Esophagus (tissue), 2 donors: ENCODE measurements around the gene TINAG. TPM values are rescaled to one million over a fixed set of nuclear protein-coding genes. Genes with fewer than 3 reads are reported as not detected.

Experiments
- H3K27ac ChIP-seq, 2 donors: one replicate each; pipeline ENCODE4 v1.5.1; 2013; ENCODE audit warnings: low read depth in 2 of 2, mild to moderate bottlenecking in 2 of 2, inconsistent platforms in 1 of 2, low read length in 1 of 2, moderate library complexity in 1 of 2
- H3K27me3 ChIP-seq, 2 donors: one replicate each; pipeline ENCODE4 v1.6.1; 2013; ENCODE audit warnings: low read length in 2 of 2, control low read depth in 1 of 2, mild to moderate bottlenecking in 1 of 2; ENCODE audit not compliant: insufficient read depth in 2 of 2, control insufficient read depth in 1 of 2
- H3K36me3 ChIP-seq, 2 donors: one replicate each; pipeline ENCODE4 v1.6.1; 2013; ENCODE audit warnings: low read length in 1 of 2; ENCODE audit not compliant: control insufficient read depth in 2 of 2, insufficient read depth in 2 of 2
- H3K4me1 ChIP-seq, 2 donors: one replicate each; pipeline ENCODE4 v1.6.1; 2013; ENCODE audit warnings: low read length in 1 of 2; ENCODE audit not compliant: control insufficient read depth in 2 of 2, insufficient read depth in 2 of 2
- H3K4me3 ChIP-seq, 2 donors: one replicate each; pipeline ENCODE4 v1.5.1; 2013; ENCODE audit warnings: low read length in 2 of 2, mild to moderate bottlenecking in 2 of 2, low read depth in 1 of 2, moderate library complexity in 1 of 2
- H3K9me3 ChIP-seq, 2 donors: one replicate each; pipeline ENCODE4 v1.6.1; 2013; ENCODE audit warnings: mild to moderate bottlenecking in 2 of 2, low read depth in 1 of 2, low read length in 1 of 2, moderate library complexity in 1 of 2; ENCODE audit not compliant: control insufficient read depth in 2 of 2, insufficient read depth in 1 of 2
- WGBS, 2 donors: extraction: QIAGEN DNeasy Blood & Tissue Kit; methylation state at CpG; one replicate each; pipeline ENCODE4 v1.1.7; 2013; 5-methylcytosine and 5-hydroxymethylcytosine counted together
- polyA plus RNA-seq, 2 donors: library from polyadenylated mRNA; stranded (reverse); fragments of 200-250 nt; gene quantifications; one replicate each; pipeline ENCODE4 v1.2.3, GENCODE V29; 2013
- donor health status: healthy with polysubstance abuse.
- donor health status: Bipolar disorder and iron deficiency.

The TINAG gene, protein sequence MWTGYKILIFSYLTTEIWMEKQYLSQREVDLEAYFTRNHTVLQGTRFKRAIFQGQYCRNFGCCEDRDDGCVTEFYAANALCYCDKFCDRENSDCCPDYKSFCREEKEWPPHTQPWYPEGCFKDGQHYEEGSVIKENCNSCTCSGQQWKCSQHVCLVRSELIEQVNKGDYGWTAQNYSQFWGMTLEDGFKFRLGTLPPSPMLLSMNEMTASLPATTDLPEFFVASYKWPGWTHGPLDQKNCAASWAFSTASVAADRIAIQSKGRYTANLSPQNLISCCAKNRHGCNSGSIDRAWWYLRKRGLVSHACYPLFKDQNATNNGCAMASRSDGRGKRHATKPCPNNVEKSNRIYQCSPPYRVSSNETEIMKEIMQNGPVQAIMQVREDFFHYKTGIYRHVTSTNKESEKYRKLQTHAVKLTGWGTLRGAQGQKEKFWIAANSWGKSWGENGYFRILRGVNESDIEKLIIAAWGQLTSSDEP
- polyA plus RNA-seq, result not detected

DNA sequence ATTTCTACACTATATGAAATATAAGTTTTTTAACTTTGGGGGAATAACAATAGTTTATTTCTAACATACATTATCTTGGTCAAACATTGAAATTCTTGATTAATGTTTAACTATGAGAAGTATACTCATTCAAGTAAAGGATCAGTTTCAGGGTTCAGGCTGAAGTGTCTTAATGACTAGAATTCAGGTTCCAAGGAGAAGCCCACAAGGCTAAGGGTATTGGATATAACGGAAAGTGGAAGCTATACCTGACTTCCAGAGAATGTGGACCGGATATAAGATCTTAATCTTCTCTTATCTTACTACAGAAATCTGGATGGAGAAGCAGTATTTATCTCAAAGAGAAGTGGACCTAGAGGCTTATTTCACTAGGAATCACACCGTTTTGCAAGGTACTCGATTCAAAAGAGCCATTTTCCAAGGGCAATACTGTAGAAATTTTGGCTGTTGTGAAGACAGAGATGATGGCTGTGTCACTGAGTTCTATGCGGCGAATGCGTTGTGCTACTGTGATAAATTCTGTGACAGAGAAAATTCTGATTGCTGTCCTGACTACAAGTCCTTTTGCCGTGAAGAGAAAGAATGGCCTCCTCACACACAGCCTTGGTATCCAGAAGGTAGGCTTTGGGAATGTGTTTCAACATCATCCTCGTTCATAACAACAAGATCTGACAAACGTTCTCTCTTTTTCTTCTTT lies at the start of gene TINAG:
Gene TINAG, plus strand, starts transcription at position 153 of the 697 bp plus-strand sequence. Its CDS starts 110 bp downstream, at position 263.
- Histone ChIP-seq H3K4me1 (no peaks in the 10 kb centered on the region), H3K36me3 (no peaks in the 10 kb centered on the region), H3K27me3 (no peaks in the 10 kb centered on the region), H3K27ac (no peak within 1 kb of the TSS), H3K4me3 (no peak within 1 kb of the TSS), H3K9me3 (no peaks in the 10 kb centered on the region)
- 79 to 87% methylated on average over 10 of the region's 10 CpGs for WGBS, 2 donors

DNA sequence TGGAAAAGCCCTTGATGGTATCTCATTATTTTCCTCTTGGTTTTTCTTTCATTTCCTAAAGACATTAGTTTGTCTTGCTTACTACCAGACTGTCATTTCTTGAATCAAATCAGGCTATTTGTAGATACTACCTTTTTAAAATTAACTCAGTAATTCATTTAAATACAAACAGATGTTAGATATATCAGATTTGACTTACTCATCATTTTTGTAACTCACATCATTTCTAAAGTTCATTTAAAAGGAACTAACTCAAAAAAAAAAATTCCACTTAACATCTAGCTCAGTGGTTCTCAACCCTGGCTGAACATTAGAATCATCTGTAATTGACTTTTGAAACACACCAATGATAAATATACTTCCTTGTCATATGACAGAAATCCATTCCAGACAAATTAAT lies 48.2 kb upstream of the TINAG start:
- no peak overlapping the region for H3K4me3 ChIP-seq
- no peaks in the 10 kb centered on the region for H3K36me3 ChIP-seq
- no peaks in the 10 kb centered on the region for H3K27me3 ChIP-seq

DNA sequence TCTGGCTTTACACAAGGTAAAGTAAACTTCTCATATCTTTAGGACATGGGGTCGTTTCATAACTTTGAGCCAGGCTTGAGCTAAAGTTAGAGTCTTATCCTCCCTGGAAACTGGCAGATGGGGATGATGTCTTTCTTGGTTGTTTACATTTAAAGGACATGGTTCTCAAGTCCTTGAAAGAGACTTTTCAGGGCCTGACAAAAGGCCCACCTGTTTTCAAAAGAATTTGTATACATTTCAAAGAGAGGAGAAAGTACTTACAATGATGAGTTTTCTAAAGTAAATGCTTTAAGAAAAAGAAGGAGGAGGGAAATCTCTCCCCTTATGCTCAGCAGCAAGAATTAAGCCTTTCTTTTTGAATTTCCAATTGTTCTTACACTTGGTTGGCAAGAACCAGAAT lies 45.7 kb upstream of the TINAG start:
- Histone ChIP-seq H3K4me1 (no peaks in the 10 kb centered on the region), H3K27ac (no peak overlapping the region), H3K4me3 (no peak overlapping the region), H3K27me3 (no peaks in the 10 kb centered on the region), H3K36me3 (no peaks in the 10 kb centered on the region), H3K9me3 (no peaks in the 10 kb centered on the region)
- WGBS, 2 donors, result 20 to 53% methylated on average over 1 of the region's 1 CpG

More for the DNA sequence above, 48.2 kb upstream of the TINAG start:
- H3K9me3 ChIP-seq, result no peaks in the 10 kb centered on the region
- no peaks in the 10 kb centered on the region for H3K4me1 ChIP-seq
- no peak overlapping the region for H3K27ac ChIP-seq

DNA sequence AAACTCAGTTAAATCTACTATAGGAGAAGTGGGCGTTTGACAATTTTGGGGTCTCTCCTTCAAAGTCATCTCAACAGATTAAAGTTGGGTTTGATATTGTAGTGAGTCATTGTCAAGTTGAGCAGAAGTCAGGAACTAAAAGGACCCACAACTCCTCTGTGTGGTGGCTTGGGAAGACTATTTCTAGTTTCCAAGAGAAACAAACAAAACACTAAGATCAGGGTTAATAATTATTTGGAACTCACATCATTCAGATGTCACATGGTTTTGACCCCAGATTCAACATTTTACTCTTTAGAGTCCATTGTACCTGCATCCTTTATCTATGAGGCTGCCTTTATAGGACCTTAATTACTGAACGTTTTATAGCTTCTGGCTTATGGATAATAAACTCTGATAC lies 45.3 kb upstream of the TINAG start:
- Histone ChIP-seq H3K4me3 (no peak overlapping the region), H3K4me1 (no peaks in the 10 kb centered on the region), H3K36me3 (no peaks in the 10 kb centered on the region), H3K27ac (no peak overlapping the region), H3K9me3 (no peaks in the 10 kb centered on the region), H3K27me3 (no peaks in the 10 kb centered on the region)
- 50 to 62% methylated on average over 2 of the region's 2 CpGs for WGBS, 2 donors

DNA sequence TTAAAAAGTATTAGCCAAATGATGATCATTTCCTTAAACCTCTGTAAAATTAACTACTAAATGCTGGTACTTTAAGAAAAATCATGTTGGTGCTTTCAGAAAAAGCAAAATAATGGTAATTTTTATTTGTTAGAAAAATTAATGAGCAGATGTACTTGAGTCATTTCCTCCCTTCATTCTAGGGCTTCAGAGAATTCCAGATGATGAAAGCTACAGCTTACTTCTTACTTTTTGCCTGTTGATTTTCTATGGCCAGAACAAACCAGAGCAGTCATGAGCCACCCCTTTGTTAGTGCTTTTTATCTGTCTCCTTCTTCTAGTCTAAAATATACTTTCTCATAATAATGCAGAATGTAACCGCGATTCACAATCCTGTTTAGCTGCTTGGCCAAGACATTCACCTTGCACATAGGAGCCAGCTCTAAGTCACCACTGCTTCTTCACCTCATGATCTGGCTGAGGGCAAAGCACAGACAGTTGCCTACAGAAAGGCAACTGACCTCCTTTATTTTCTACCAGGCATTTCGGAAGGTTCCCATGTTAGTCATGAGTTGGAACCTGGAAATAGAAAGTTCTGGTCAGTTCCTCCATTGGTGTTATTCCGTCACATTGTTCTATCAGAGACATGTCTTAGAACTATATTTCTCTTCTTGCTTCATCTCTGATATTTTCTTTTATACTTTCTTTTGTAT lies 43.5 kb upstream of the TINAG start:
- Histone ChIP-seq H3K27ac (no peak overlapping the region), H3K27me3 (no peaks in the 10 kb centered on the region), H3K36me3 (no peaks in the 10 kb centered on the region), H3K9me3 (no peaks in the 10 kb centered on the region), H3K4me1 (no peaks in the 10 kb centered on the region), H3K4me3 (no peak overlapping the region)
- 92 to 98% methylated on average over 4 of the region's 4 CpGs for WGBS, 2 donors

DNA sequence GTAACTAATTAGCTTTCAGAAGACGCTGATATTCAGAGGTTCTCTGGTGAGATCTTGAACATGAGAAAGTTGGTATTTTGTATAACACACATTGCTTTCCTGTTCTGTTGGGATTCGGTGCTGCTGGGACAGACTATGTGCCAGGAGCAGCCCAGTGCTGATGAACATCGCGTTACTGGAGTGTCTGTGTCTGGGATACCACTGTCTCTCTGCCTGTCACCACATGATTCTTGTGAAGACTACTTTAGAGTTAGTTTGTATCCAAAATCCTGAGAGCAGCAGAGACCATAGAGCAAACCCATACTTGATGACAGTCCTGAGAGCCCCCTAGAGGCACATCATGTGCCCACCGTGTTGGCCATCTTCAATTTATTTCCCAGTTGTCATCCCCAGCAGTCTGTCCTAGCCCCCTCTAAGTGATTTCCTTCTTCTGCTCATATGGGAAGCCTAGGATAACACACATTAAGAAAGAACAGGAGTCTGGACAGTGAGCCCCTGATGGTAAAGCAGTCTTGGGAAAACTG lies 41.8 kb upstream of the TINAG start:
- Histone ChIP-seq H3K4me1 (no peaks in the 10 kb centered on the region), H3K36me3 (no peaks in the 10 kb centered on the region), H3K27me3 (no peaks in the 10 kb centered on the region), H3K9me3 (no peaks in the 10 kb centered on the region), H3K27ac (no peak overlapping the region), H3K4me3 (no peak overlapping the region)
- 75 to 81% methylated on average over 5 of the region's 5 CpGs for WGBS, 2 donors

DNA sequence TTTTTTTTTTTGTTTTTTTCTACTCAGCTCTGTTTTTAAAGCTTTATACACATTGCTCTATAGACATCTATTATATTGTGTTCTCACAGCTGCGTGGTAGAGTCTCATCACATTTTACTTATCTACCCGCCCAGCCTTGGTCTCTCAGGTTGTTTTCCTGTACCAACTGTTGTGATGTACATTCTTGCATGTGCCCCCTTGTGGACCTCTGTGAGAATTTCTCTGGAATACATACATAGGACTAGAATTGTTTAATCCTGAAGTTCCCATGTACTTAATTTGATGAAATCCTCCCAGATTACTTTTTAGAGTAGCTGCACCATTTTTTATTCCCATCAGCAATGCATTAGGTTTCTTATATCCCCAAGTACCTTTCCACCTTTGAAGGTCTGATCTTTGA lies 40.4 kb upstream of the TINAG start:
- Histone ChIP-seq H3K36me3 (no peaks in the 10 kb centered on the region), H3K9me3 (no peaks in the 10 kb centered on the region), H3K27me3 (no peaks in the 10 kb centered on the region), H3K4me3 (no peak overlapping the region), H3K27ac (no peak overlapping the region), H3K4me1 (no peaks in the 10 kb centered on the region)
- WGBS, 2 donors, result 69 to 74% methylated on average over 2 of the region's 2 CpGs

DNA sequence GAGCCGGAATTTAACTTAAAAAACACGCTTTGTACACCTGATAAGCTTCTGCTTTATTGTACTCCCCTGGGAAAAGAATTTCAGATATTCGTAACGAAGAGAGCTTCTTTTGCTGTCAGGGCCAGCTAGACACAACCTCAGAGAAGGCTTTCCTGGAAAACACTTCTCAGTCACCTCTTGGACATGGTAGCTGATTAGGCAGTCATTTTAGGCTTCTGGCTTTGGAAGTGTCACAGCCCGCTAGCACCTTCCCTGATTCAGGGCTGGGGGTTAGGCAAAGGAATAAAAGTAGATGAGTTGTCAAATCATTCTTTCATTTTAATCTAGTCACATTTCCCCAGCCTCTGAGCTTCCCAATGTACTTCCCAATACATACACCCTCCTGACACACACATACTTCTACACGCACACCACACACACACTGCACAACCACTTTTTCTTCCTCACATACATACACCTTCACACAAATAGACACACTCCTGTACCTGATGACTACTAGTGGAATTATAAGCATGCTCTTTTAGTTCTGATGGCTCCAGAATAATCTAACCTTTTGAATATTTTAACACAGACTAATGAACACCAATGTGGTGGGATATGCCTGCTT lies 34.9 kb upstream of the TINAG start:
- Histone ChIP-seq H3K4me1 (no peaks in the 10 kb centered on the region), H3K4me3 (no peak overlapping the region), H3K9me3 (no peaks in the 10 kb centered on the region), H3K27me3 (no peaks in the 10 kb centered on the region), H3K27ac (no peak overlapping the region), H3K36me3 (no peaks in the 10 kb centered on the region)
- WGBS, 2 donors, result 93 to 96% methylated on average over 6 of the region's 6 CpGs

DNA sequence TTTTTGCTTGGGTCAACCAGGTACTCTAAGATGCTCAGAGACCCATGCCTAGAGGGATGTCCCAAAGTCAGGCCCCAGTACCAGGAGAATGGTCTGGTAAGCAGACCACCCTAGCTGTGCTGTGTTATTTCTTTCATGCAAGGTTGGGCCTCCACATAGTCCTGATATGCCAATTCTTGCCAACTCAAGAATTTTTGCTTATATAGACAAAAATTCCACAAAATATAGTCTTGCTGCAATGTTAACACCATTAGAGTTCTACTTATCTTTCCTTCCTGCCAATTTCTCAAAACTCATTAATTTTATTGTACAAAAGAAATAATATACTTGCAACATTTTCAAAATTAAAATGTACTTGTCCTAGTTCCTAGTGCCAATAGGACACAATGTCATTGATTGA lies 33.9 kb upstream of the TINAG start:
- H3K4me3 ChIP-seq, result no peak overlapping the region
- no peaks in the 10 kb centered on the region for H3K36me3 ChIP-seq
- H3K27me3 ChIP-seq, result no peaks in the 10 kb centered on the region
- no peaks in the 10 kb centered on the region for H3K4me1 ChIP-seq
- H3K9me3 ChIP-seq, result no peaks in the 10 kb centered on the region
- H3K27ac ChIP-seq, result no peak overlapping the region
